ENCODE data around the gene PBX2. TPM values are rescaled to one million over a fixed set of nuclear protein-coding genes. Genes with fewer than 3 reads are reported as not detected.
A peak's percentile ranks its signal among the peaks of the same experiment; 100 is the strongest.

Gene PBX2
- polyA plus RNA-seq, 3 donors: 1.9 to 201 (median 4.0) TPM

- Histone ChIP-seq H3K9me3 (replicated peaks in 1 of 2; ENCODE audit: control insufficient read depth in 1 of 2, insufficient read depth in 1 of 2, low read length in 2 of 2) (no peaks in the 10 kb centered on the region), H3K27me3 (ENCODE audit: control insufficient read depth in 2 of 2, insufficient read depth in 2 of 2, low read length in 2 of 2) (no peaks in the 10 kb centered on the region), H3K27ac (ENCODE audit: low read depth in 1 of 2, low read length in 2 of 2) (peak overlapping the region; percentile 27 to 62), H3K36me3 (replicated peaks in 1 of 2; ENCODE audit: control insufficient read depth in 1 of 2, insufficient read depth in 2 of 2, low read length in 2 of 2) (peaks cover 45 to 61% of the 10 kb centered on the region in 2 donors), H3K9ac (ENCODE audit: insufficient read depth, low read length, poor library complexity, severe bottlenecking) (no peak overlapping the region), H4K20me1 (ENCODE audit: insufficient read depth, low read length) (no peaks in the 10 kb centered on the region), H3K4me3 (replicated peaks in 1 of 3; ENCODE audit: low read depth in 2 of 3, low read length in 3 of 3) (no peak overlapping the region), H2AFZ (ENCODE audit: insufficient read depth, low read depth, low read length, poor library complexity, severe bottlenecking) (no peak overlapping the region), H3K4me2 (replicated peaks; ENCODE audit: extremely low read depth, low read length, poor library complexity, severe bottlenecking) (no peak overlapping the region), H3K4me1 (ENCODE audit: control insufficient read depth in 1 of 2, insufficient read depth in 2 of 2, low read length in 2 of 2) (peaks cover 49 to 58% of the 10 kb centered on the region in 2 donors), H3K79me2 (ENCODE audit: insufficient read depth, low read length) (peaks cover 54% of the 10 kb centered on the region)
- no peak overlapping the region for H3K4me3 Mint-ChIP-seq
- H3K27me3 Mint-ChIP-seq (ENCODE audit: low read depth in 3 of 3): peaks cover 0 to 3% (median 2%) of the 10 kb centered on the region in 3 donors
- no peaks in the 10 kb centered on the region for H3K9me3 Mint-ChIP-seq
- H3K36me3 Mint-ChIP-seq: peaks cover 48 to 61% of the 10 kb centered on the region in 2 donors
- H3K4me1 Mint-ChIP-seq: peaks cover 68% of the 10 kb centered on the region
- WGBS (ENCODE audit: insufficient coverage): 41% methylated on average over 5 of the region's 10 CpGs
- DNase-seq: no peak
- no peak for TF ChIP-seq CTCF (IDR thresholded peaks at IDR 0.05)
- intact Hi-C loops (cut with micrococcal nuclease): no loop called here
- peak overlapping the region; percentile 62 to 92 (median 78) for H3K27ac Mint-ChIP-seq
These were observed 8.0 kb downstream of the PBX2 start for GRCh38 chr6:32181915-32182529.

GRCh38 chr6:32181148-32181702 is 8.8 kb downstream of the PBX2 start:
- no peaks in the 10 kb centered on the region for H3K9me3 Mint-ChIP-seq
- H3K4me1 Mint-ChIP-seq: peaks cover 68% of the 10 kb centered on the region
- H3K27ac Mint-ChIP-seq: peak overlapping the region in 6 of 7 donors; percentile 15 to 100 (median 29)
- 91% methylated on average over 5 of the region's 15 CpGs for WGBS (ENCODE audit: insufficient coverage)
- H2AFZ ChIP-seq (ENCODE audit: insufficient read depth, low read depth, low read length, poor library complexity, severe bottlenecking): no peak overlapping the region
- H3K9me3 ChIP-seq (replicated peaks in 1 of 2; ENCODE audit: control insufficient read depth in 1 of 2, insufficient read depth in 1 of 2, low read length in 2 of 2): no peaks in the 10 kb centered on the region
- peaks cover 0 to 4% (median 0%) of the 10 kb centered on the region in 3 donors for H3K27me3 Mint-ChIP-seq (ENCODE audit: low read depth in 3 of 3)
- peaks cover 40 to 53% of the 10 kb centered on the region in 2 donors for H3K36me3 Mint-ChIP-seq
- H3K79me2 ChIP-seq (ENCODE audit: insufficient read depth, low read length): peaks cover 51% of the 10 kb centered on the region
- H3K27ac ChIP-seq (ENCODE audit: low read depth in 1 of 2, low read length in 2 of 2): peak overlapping the region in 1 of 2 donors; percentile 38
- no peak for TF ChIP-seq CTCF (IDR thresholded peaks at IDR 0.05)
- no peak for DNase-seq
- H3K9ac ChIP-seq (ENCODE audit: insufficient read depth, low read length, poor library complexity, severe bottlenecking): no peak overlapping the region
- H3K4me2 ChIP-seq (replicated peaks; ENCODE audit: extremely low read depth, low read length, poor library complexity, severe bottlenecking): no peak overlapping the region
- no peaks in the 10 kb centered on the region for H3K27me3 ChIP-seq (ENCODE audit: control insufficient read depth in 2 of 2, insufficient read depth in 2 of 2, low read length in 2 of 2)
- peaks cover 37 to 53% of the 10 kb centered on the region in 2 donors for H3K36me3 ChIP-seq (replicated peaks in 1 of 2; ENCODE audit: control insufficient read depth in 1 of 2, insufficient read depth in 2 of 2, low read length in 2 of 2)
- peaks cover 49 to 58% of the 10 kb centered on the region in 2 donors for H3K4me1 ChIP-seq (ENCODE audit: control insufficient read depth in 1 of 2, insufficient read depth in 2 of 2, low read length in 2 of 2)
- H3K4me3 Mint-ChIP-seq: no peak overlapping the region
- intact Hi-C loops (cut with micrococcal nuclease): no loop called here
- H3K4me3 ChIP-seq (replicated peaks in 1 of 3; ENCODE audit: low read depth in 2 of 3, low read length in 3 of 3): no peak overlapping the region
- H4K20me1 ChIP-seq (ENCODE audit: insufficient read depth, low read length): no peaks in the 10 kb centered on the region
